ENCODE data around the gene EVL. TPM values are rescaled to one million over a fixed set of nuclear protein-coding genes. Genes with fewer than 3 reads are reported as not detected.

EVL gene
- polyA plus RNA-seq, 1 experiment, result 18.6 TPM

DNA sequence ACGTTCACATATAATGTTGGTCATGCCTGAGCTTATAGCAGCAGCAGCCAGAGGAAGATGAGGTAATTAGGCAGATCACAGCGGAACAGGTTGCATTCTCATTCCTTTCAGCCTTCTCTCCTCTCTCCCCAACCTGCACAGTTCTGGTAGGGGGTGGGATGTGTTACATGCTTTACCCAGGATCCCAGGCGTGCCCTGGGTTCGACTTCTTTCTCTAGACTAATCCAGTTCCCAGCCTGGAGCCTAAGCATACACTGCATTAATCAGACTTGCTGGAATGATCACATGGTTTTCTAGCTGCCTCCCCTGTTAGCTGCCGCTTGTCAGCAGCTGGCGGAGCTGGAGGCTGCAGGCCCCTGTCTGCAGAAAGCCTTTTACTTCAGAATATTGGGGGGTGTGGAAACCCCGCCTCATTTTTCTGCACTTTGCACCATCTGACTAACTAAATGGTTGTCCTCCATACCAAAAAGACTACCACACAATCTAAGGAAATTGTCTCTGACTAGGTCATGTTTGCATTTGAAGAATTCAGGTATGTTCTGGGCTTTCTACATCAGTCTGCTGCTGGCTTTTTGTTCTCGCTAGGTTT lies 46.0 kb upstream of the EVL start:
- no peak for DNase-seq (ENCODE audit: low read depth)
- ChIA-PET CTCF (interaction anchor here (1.0 kb wide), 1 partner anchor 37 kb away, joined by 3 read pairs; no protein-coding TSS in a partner anchor), POLR2A (no interaction called here)
- Histone ChIP-seq H3K4me3 (ENCODE audit: low read depth, low read length) (no peak overlapping the region), H3K27me3 (ENCODE audit: control insufficient read depth, insufficient read depth, low read length) (no peaks in the 10 kb centered on the region), H3K36me3 (ENCODE audit: control insufficient read depth, insufficient read depth, low read length) (no peaks in the 10 kb centered on the region)
- TF ChIP-seq, protein P1, sequence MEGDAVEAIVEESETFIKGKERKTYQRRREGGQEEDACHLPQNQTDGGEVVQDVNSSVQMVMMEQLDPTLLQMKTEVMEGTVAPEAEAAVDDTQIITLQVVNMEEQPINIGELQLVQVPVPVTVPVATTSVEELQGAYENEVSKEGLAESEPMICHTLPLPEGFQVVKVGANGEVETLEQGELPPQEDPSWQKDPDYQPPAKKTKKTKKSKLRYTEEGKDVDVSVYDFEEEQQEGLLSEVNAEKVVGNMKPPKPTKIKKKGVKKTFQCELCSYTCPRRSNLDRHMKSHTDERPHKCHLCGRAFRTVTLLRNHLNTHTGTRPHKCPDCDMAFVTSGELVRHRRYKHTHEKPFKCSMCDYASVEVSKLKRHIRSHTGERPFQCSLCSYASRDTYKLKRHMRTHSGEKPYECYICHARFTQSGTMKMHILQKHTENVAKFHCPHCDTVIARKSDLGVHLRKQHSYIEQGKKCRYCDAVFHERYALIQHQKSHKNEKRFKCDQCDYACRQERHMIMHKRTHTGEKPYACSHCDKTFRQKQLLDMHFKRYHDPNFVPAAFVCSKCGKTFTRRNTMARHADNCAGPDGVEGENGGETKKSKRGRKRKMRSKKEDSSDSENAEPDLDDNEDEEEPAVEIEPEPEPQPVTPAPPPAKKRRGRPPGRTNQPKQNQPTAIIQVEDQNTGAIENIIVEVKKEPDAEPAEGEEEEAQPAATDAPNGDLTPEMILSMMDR (IDR thresholded peaks at IDR 0.05; ENCODE audit: insufficient read depth, low read depth, low read length), result no peak

DNA sequence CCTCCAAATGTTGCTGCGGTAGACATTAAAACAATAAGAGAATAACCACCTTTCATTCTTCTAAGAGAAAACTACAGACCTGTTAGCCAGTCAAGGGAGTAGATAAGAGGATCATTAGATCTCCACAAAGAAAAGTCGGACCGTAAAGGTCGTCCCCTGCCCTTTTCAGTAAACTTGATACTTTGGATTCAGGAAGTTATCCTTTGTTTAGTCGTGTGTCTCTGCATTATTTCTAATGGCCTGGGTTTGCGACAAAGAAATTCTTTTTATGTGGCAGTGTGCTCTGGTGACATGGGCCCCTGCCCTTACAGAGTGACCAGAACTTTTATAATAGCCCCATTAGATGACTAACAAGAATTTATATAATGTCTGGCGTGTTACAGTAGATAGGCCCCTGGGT lies 44.6 kb upstream of the EVL start:
- H3K27me3 ChIP-seq (ENCODE audit: control insufficient read depth, insufficient read depth, low read length), result no peaks in the 10 kb centered on the region
- TF ChIP-seq, protein P1 (IDR thresholded peaks at IDR 0.05; ENCODE audit: insufficient read depth, low read depth, low read length), result no peak
- ChIA-PET POLR2A (no interaction called here), CTCF (interaction anchor here (1.2 to 1.3 kb wide), 2 partner anchors 10 to 16 kb away, joined by 3 to 5 read pairs; no protein-coding TSS in a partner anchor)
- H3K4me3 ChIP-seq (ENCODE audit: low read depth, low read length), result no peak overlapping the region
- DNase-seq (ENCODE audit: low read depth), result no peak
- H3K36me3 ChIP-seq (ENCODE audit: control insufficient read depth, insufficient read depth, low read length), result no peaks in the 10 kb centered on the region

DNA sequence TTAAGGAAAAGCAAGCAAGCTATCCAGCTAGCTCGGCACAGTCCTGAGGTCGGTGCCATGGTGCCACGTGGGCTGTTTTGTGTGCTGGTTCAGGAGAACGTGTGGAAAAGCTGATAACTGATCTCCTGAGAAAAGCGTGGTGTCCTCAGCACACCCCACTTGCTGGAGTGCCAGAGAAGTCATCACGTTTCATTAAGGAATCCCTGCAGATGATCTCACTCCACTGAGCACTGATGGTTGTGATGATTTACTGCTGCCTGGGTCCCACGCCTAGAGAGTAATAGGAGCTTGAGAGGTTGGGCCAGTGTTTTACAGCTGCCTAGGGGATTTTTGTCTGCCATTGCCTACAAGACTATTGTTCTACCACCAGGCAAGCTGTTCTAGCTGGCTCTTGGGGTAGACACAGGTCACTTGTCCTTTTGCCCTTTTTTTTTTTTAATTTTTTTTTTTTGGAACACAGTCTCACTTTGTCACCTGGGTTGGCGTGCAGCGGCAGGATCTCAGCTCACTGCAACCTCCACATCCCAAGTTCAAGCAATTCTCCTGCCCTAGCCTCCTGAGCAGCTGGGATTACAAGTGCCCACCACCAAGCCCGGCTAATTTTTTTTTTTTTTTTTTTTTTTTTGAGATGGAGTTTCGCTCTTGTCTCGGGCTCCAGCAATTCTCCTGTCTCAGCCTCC lies 42.3 kb upstream of the EVL start:
- Histone ChIP-seq H3K36me3 (ENCODE audit: control insufficient read depth, insufficient read depth, low read length) (no peaks in the 10 kb centered on the region), H3K27me3 (ENCODE audit: control insufficient read depth, insufficient read depth, low read length) (no peaks in the 10 kb centered on the region), H3K4me3 (ENCODE audit: low read depth, low read length) (no peak overlapping the region)
- TF ChIP-seq, protein P1 (IDR thresholded peaks at IDR 0.05; ENCODE audit: insufficient read depth, low read depth, low read length), result no peak
- DNase-seq (ENCODE audit: low read depth), result no peak
- CTCF ChIA-PET, result interaction anchor here (0.7 kb wide), 1 partner anchor 40 kb away, joined by 4 read pairs; no protein-coding TSS in a partner anchor
- POLR2A ChIA-PET, result interaction anchor here (0.7 kb wide), 1 partner anchor 46 kb away, joined by 14 read pairs; no protein-coding TSS in a partner anchor

DNA sequence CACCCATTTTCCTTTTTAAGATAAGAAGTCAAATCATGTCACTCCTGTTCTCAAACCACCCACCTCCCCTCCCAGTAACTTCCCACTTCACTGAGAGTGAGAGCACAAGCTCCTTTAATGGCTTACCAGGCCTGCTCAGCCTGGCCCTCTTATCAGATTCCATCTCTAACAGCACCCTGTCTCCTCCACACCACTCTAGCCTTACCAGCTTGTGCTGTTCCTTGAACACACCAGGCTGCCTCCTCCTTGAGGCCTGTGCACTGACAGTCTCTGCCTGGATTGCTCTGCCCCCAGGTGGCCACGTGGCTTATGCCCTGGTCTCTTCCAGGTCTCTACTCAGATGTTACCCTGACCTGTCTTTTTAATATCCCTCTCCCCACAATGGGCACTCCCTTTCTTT lies 40.1 kb upstream of the EVL start:
- no peak for DNase-seq (ENCODE audit: low read depth)
- H3K27me3 ChIP-seq (ENCODE audit: control insufficient read depth, insufficient read depth, low read length), result no peaks in the 10 kb centered on the region
- no peak overlapping the region for H3K4me3 ChIP-seq (ENCODE audit: low read depth, low read length)
- TF ChIP-seq, protein P1 (IDR thresholded peaks at IDR 0.05; ENCODE audit: insufficient read depth, low read depth, low read length), result peak; percentile 50
- ChIA-PET POLR2A (no interaction called here), CTCF (interaction anchor here (0.6 to 4.6 kb wide), 10 partner anchors 13 to 83 kb away, joined by 3 to 25 read pairs (median 4); partner anchors contain the start of gene EVL)
- no peaks in the 10 kb centered on the region for H3K36me3 ChIP-seq (ENCODE audit: control insufficient read depth, insufficient read depth, low read length)

DNA sequence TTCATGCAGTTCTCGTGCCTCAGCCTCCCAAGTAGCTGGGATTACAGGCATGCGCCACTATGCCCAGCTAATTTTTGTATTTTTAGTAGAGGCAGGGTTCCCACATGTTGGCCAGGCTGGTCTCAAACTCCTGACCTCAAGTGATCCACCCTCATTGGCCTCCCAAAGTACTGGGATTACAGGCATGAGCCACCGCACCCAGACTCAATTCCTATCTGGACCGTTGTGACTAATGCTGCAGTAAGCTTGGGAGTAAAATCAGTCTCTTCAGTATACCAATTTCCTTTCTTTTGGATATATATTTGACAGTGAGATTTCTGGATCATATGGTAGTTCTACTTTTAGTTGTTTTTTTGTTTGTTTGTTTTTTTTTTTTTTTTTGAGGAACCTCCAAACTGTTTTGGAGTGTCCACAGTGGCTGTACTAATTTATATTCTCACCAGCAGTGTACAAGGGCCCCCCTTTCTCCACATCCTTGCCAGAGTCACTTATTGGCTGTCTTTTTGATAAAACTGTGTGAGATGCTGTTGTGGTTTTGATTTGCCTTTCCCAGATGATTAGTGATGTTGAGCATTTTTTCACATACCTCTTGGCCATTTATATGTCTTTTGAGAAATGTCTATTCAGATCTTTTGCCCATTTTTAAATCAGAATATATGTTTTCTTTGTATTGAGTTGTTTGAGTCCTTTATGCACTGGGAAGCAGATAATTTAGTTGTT lies 37.3 kb upstream of the EVL start:
- CTCF ChIA-PET, result interaction anchor here (1.5 to 4.6 kb wide), 2 partner anchors 45 to 80 kb away, joined by 5 to 16 read pairs; no protein-coding TSS in a partner anchor

More for the DNA sequence above, 37.3 kb upstream of the EVL start:
- Histone ChIP-seq H3K4me3 (ENCODE audit: low read depth, low read length) (no peak overlapping the region), H3K36me3 (ENCODE audit: control insufficient read depth, insufficient read depth, low read length) (no peaks in the 10 kb centered on the region), H3K27me3 (ENCODE audit: control insufficient read depth, insufficient read depth, low read length) (no peaks in the 10 kb centered on the region)
- POLR2A ChIA-PET, result no interaction called here
- TF ChIP-seq, protein P1 (IDR thresholded peaks at IDR 0.05; ENCODE audit: insufficient read depth, low read depth, low read length), result no peak
- no peak for DNase-seq (ENCODE audit: low read depth)

Measured in BJ (cell line).